Right forelimb (tissue), 1 donor: ENCODE data around the gene DNAI1.
A peak's percentile ranks its signal among the peaks of the same experiment; 100 is the strongest.
"Not testable (repeated sequence)": the region's sequence is repeated elsewhere in the genome, so short reads cannot be mapped to it uniquely, and the experiment has no call there.

ENCODE experiments used
- DNase-seq: peaks from one replicate; pipeline ENCODE4 v3.0.0-alpha.2; 2018

The DNAI1 gene

DNA sequence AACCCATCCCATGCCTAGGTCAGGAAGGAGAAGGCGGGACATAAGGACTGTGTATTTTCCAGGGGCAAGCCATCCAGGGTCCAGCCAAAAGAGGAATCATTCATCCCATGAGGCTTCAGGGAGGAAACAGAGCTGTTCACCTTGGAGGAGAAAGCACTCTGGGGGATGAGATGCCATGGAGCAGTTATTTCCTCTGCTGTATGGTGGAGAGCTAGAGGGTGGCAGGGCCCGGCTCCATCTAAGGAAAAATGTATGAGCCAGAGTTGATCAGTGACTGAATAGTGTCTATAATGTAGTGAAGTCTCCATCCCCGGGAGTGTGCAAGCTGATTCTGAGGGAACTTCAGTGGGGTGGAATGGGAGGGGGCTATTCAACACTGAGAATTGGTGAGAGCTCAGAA lies 56.2 kb downstream of the DNAI1 start:
- DNase-seq = no peak

DNA sequence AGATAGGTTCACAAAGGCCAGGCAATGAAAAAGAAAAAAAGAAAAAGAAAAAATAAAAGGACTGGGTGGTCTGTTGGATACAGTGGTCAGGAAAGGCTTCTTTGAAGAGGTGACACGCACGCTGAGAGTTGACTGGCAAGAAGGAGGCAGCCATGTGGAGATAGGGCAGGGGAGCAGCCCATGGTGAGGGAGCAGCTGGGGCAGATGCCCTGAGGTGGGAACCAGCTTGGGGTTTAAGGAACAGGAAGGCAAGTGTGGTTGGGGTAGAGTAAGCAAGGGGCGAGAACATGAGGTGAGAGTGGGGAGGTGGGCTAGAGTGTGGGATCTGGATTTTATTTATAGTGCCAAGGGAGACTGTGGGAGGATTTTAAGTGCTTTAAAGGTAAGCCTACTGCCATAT lies 57.4 kb downstream of the DNAI1 start:
- DNase-seq = no peak

DNA sequence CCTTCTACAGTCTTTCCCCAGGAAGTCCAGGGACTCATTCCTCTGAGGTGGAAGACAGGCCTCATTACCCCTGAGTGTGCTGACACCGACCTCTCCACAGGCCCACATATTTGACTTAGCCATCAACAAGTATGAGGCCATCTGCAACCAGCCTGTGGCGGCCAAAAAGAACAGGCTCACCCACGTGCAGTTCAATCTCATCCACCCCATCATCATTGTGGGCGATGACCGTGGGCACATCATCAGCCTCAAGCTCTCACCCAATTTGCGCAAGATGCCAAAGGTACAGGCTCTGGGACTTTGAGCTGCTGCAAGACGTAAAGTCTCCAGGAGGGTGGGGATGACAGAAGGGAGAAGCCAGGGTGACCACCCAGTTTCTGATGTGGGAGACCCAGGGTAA lies 58.6 kb downstream of the DNAI1 start:
- no peak for DNase-seq

DNA sequence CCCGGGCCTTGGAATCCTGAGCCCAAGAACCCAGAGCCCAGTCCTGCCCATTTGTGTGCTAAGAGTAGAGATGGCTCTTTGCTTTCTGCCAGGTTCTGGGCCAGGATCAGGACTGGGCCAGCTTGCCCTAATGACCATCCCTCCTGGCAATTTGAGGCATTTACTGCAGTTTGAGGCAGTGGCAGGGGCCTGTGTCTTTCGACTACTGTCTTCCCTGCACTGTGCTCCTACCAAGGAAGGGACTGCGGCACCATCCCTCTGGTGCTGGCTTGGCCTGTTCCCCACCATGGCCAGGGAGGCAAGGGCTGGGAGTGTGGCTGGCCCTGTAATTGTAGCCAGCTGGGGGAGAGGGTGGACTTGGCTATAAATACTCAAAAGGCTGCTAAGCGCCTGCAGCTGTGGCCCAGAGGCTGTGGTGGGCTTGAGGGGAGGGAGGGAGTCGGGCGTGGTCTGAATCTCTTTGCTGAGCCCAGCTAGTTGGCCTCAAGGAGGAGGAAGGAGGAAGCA lies 59.6 kb downstream of the DNAI1 start:
- DNase-seq = peak; percentile 70

DNA sequence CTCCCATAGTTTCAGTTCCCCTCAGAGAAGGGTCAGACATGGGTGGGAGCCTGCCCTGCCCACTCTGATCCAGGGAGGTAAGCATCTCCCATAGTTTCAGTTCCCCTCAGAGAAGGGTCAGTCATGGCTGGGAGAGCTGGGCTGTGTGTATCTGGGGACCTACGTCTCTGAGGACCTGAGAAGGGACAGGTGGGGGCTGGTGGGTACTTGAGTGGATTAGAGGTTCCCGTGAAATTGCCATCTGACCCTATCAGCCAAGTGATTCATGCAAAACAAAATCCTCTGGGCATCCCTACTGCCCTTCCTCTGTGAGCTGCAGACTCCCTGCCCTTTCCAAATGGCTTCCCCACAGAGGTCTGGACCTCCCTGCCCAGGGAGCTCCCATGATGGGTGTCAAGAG lies 60.3 kb downstream of the DNAI1 start:
- no peak for DNase-seq

DNA sequence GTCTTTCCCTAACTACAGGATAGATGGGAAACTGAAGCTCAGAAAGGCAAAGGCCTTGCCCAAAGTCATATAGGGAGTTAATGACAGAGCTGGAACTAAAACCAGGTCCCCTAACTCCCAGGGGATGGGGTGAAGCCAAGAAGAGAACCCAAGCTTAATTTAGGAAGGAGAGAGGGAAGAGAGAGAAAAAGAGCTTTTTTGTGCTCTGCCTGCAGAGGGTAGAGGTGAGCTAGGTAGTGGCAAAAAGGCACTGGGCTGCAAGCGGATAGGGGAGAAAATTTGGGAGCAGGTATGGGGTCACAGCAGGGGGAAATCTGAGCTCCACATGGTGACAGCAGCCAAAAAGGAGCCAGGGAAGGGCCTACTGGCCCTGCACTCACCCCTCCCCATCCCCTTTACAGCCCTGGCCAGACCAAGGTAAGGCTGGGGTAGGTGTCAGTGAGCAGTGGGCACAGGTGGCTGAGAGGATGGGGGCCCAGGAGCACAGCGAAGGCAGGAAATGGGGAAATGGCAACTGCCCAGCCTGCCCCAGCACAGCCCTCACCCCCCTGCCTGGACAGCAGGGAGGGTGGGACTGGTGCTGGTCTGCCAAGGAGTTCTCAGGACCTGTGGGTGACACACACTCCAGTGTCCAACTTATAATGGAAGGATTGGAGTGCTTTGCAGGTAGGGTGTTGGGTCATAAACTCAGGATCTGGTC lies 60.9 kb downstream of the DNAI1 start:
- DNase-seq = no peak

DNA sequence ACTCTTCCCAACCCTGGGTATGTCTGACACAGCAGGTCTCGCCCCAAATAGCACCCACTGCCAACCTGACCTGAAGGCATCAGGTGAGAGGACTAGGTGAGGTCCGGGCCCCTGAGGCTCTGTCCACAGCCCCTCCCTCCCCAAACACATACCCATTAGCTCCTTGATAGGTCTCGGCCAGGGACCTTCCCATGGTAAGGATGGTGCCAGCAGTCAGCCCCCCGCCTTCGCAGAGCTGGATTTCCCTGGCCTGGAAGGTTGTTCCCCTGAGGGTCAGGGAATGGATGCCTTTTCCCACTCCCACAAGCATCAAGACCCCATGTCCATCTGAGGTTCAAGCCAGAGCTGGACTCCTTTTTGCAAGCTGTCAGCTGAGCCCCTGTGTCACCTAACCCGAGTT lies 61.5 kb downstream of the DNAI1 start:
- no peak for DNase-seq

DNA sequence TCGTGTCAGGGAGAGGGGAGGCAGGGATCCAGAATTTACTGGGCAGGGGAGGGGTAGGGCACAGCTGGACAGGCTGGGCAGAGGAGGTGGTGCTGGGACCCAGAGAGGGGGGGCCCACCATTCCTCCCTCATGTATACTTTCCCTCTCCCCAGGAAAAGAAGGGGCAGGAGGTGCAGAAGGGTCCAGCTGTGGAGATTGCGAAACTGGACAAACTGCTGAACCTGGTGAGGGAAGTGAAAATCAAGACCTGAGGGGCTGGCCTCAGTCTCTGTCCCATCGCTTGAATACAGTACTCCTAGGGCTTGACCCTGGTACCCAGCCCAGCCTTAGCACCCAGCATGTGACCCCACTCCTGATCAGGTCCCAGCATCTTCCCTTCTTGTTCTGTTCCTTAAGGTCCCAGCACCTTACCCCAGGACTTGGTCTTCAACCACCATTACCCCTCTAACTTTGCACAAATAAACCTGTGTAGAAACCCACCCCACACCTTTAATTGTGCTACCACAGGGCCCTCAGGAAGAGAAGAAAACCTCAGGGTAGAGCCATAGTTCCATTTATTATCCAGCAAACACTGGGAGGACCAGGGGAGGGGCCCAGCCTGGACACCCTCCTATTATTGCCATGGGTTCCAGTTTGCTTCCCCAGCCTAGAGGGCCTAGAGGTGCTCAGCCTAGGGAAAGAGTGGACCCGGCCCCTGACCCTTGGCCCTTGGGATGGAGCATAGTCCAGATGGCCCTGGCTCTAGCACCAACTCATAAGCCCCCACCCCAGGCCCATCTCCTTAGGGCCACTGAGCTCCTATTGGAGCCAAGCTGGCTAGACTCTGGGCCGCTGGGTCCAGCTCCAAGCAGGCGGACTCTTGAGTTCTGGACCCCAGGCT lies 62.1 kb downstream of the DNAI1 start:
- DNase-seq = no peak

DNA sequence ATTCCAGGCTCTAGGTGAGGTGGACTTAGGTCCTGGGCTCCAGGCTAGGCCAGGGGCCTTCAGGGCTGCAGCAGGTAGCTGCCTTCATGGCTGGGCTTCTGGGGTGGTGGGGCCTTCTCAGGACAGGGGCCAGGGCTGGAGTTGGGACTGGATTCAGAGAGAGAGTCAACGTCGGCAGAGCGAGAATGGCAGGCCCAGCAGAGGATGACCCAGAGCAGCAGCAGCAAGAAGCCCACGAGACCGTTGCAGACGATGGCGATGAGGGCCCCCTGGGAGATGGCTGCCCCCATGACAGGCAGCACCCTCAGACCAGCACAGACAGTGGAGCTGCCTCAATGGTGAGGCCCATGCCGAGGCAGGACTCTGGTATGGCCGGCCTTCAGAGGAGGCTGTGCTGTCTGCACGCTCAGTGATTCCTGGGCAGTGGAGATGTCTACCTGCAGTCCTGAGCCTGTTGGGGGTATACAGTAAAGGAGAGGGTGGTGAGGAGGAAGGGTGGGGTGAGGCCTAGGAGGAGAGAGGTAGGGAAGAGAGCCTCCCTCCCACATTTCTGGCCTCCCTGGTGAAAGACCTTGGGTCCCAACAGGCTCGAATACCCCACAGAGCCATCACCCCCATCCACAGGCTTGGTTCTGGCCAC lies 62.9 kb downstream of the DNAI1 start:
- DNase-seq = no peak

DNA sequence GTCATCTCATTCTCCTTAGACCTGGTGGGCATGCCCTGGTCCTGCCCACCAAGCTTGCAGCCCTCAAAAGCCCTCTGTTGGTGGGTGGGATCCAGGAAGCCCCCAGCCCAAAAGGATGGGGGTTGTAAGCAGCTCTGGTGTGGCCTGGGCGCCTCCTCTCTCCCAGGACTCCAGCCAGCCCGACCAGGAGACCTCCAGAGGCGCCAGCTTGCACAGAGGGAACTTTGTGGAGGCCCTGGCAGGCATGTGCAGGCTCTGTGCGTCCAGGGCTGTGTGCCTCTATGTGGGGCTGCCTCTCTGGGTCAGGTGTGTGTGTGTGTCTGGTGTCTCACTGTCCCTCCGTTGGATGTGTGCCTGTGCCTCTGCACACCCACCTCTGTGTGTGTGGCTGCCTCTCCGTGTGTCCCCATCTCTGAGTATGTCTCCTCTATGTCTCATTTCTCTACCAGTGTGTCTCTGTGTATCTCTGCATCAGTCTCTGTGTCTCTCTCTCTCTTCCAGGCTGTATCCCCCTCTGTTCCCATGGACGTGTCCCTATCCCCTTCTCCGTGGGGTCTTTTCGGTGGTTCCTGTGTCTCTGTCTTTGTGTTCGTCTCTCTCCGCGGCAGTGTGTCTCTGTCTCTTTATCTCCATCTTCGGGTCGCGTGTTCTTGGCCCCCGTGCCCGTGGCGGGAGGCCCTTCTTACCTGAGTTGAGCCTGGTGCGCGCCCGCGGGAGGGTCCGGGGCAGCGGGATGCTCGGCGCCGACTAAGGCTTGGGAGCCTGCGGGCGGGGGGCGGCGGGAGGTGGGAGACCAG lies 63.7 kb downstream of the DNAI1 start:
- no peak for DNase-seq

DNA sequence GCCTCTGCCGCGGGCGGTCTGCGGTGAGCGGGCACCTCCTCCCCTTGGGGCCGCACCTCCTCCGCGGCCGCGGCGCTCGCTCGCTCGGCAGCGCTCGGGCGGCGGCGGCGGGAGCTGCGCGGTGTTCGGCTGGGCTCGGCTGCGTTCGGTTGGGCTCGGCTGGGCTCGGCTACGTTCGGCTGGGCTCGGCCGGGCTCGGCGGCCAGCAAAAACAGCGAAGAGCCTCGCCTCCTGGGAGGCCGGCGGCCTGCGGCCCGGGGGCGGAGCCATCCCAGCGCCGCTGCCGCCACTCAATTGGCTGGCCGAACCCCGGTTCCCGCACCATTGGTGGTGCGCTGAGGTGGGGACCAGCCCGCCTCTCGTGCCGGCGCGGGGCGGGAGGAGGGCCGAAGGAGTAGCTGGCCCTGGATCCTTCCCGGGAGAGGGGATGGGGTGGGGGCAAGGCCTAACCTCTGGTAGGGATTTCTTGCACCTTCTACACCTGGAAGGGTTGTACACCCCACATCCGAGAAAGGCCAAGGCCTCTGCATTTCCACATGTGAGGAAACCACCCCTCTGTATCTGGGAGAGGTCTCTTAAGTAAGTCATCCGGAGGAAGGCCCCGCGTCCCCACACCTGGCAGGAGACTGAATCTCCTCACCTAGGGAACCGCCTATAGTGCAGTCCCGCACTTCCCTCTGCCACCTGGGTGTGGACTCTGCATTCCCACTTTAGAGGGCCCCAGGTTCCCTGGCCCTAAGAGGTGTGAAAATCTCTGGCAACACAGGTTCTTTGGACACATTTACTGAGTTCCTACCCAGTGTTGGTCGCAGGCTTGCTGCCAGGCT lies 64.6 kb downstream of the DNAI1 start, which contains the start of gene ENHO:
TSS of gene ENHO (minus strand) at position 20 of the 827 bp plus-strand sequence. CDS start 1,295 bp downstream, outside the sequence.
- peak; percentile 95 for DNase-seq

DNA sequence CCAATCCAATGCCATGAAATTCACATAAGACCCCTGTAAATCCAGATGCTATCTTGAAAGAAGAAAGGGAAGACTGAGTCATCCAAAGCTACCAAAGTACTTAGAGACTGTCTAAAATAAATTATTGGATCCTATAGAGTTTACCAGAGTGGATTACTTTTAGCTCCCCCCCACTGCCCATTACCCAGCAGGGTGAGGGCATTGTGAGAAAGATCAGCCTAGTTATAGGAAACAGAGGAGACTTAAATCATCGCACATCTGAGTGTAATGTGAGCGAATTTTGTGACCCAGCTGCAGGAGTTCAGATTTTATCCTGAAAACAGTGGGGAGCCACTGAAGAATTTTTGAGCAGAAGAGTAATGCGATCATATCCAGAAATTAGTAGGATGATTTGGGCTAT lies 65.7 kb downstream of the DNAI1 start:
- DNase-seq = no peak

DNA sequence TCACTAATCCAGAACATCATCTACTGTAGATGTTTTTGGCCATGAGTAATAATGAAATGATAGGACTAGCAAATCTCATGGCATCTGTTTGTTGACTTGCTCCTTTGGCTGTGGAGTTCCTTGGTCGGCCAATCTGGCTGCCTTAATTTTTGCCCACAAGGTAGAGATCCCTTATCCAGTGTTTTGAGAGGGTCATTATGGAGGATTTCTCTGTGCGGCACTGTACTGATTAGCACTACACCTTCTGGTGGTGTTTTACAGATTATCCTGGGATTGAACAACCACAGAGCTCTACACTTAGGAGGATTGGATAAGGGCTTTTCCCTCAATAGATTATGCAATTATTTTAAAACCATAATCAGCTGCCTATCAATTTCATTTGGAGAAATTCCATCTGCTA lies 67.4 kb downstream of the DNAI1 start:
- no peak for DNase-seq

DNA sequence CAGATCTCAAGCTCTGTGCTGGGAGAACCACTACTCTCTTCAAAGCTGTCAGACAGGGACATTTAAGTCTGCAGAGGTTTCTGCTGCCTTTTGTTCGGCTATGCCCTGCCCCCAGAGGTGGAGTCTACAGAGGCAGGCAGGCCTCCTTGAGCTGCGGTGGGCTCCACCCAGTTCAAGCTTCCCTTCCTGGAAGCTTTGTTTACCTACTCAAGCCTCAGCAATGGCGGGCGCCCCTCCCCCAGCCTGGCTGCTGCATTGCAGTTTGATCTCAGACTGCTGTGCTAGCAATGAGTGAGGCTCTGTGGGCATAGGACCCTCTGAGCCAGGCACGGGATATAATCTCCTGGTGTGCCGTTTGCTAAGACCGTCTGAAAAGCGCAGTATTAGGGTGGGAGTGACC lies 73.4 kb downstream of the DNAI1 start:
- not testable (repeated sequence) for DNase-seq

DNA sequence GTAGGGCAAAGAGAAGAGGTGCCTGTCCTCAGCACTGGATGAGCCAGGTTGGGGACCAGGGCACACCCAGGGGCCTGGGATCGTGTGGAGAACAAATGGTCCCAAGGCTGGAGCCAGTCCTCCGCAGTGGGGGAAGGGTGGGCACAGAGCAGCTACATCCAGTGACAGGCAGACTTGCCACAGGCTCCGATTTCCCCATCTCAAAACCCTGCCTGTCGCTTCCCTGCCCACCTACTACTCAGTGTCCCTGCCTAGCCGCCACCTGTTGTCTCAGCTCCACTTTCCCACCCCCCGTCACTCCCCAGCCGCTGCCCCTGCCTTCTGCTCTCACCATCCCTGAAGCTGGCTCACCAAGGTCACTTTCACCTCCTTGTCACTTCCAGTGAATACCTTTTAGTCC lies 78.1 kb downstream of the DNAI1 start:
- DNase-seq = peak; percentile 23

DNA sequence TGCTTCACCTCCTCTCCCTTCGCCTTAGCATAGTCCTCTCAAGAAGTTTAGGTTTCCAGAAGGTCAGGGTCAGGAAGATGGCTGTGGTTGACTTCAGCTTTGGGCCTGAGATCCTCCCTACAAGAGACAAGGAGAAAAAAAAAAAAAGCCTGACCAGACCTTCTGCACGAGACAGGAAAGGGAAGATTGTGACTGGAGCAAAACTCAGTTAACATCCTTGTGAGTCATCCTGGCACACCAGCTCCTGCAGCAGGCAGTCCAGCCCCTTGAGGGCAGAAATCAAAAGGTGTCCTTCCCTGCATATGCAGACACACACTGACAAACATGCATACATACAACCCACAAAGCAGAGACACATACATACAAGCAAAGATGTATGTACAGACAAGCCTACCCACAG lies 82.2 kb downstream of the DNAI1 start:
- DNase-seq = no peak

DNA sequence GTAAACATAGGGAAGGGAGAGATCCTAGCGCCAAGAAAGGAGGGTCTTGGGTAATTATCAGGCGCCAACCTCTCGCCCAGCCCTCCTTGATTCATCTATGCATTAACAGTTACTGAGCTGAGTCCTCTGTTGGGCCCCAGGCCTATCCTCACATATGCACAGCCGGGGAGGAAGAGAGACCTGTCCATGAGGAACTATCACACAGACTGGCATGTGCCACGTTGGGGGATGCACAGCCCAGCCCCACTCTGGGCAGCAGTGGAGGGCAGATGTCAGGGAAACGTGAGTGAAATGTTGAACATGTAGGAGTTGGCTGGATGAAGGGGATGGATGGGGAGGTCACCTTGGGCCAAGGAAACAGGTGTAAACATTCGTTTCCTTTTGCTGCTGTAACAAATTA lies 82.9 kb downstream of the DNAI1 start:
- no peak for DNase-seq

DNA sequence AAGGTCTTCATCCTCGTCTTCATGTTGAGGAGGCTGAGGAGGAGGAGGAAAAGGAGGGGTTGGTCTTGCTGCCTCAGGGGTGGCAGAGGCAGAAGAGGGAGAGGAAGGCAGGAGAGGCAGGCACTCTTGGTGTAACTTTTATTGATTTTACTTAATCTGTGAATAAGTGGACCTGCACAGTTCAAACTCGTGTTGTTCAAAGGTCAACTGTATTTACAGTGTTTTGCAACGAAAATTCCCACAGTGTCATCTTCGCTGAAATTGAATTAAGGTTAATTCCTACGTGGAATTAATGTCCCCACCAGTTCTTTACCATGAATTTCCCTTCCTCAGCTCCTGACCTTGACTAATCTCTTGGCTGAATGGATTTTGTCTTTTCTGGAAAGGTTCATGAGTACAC lies 85.4 kb downstream of the DNAI1 start:
- no peak for DNase-seq

DNA sequence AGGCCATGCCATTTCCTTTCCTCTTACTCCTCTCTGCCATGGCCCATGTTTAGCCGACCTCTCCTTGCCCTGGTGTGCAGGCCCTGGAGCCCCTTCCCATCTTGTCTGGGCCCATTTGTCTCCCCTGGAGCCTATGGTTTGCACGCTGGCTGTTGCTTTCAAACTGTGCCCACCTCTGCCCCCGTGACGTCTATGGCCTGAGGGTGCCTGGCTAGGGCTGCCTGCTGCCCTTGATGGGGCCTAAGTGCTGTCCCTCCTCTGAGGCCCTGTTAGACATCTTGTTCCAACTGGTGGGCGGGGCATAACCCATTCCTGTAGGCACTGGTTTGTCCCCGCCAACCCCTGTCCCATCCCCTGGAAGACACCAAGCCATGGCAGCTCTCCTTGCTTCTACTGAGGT lies 86.9 kb downstream of the DNAI1 start:
- no peak for DNase-seq

DNA sequence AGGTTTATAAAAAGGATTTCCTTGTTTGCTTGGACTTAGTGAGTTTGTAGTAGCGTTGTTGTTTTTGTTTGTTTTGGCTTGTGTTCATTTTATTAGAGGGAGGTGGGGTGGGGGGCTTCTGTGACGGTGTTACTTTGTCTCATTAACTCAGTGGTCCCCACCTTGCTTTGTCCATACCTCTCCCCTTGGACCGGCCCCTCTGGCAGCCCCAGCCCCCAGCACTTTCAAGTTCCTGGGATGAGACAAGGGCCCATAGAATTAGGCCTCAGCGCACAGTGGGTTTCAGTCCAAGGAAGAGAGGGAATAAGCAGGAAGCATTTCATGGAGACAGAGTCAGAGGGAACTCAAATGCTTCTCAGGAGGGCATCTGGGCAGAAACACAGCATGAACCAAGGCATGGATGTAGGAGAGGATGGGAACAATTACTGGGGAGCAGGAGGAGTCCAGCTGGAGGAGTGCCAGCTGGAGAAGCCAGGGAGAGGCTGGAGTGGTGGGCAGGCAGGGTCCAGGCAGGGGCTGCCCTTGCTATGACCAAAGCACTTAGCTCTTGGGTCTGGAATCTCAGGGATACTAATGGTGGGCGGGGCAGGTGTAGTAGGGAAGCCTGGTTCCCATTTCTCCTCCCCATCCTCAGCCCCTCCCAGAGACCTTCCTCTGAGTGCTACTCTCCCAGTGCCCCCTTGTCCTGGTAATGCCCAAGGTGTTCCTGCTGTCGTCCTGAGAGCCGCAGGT lies 87.7 kb downstream of the DNAI1 start:
- DNase-seq = no peak
